ENCODE measurements around the gene MACO1.

MACO1 gene

GRCh38 chr1:25525361-25525688 lies 94.6 kb downstream of the MACO1 start:
- DNase-seq: no peak

- DNase-seq: no peak
Observed at GRCh38 chr1:25526753-25527152, 96.1 kb downstream of the MACO1 start.

DNA sequence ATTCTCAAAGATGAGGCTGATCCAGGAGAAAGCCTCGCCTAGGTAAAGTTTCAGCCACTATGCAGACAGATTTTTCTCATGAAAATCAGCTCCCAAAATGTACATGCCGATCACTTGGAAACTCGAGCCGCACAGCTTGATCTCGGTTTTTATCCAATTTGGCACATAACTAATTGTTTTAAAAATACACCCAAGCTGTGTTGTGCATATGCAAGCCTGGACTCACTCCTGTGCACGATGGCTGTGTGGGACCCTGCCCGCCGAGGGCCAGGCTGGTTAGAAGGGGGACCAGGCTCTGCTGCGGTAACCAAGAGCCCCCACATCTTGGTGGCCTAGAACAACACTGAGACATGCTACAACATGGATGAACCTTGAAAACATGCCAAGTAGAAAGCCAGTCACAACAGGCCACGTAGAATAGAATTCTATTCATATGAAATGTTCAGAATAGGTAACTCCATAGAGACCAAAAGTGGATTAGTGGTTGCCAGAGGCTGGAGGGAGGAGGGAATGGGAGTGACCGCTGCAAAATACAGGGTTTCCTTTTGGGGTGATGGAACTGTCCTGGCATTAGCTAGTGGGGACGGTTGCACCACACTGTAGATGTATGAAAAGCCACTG lies 96.6 kb downstream of the MACO1 start:
- no peak for DNase-seq

GRCh38 chr1:25527946-25528595 lies 97.4 kb downstream of the MACO1 start:
- no peak for DNase-seq

- DNase-seq: no peak
Observed at GRCh38 chr1:25528881-25529517, 98.3 kb downstream of the MACO1 start.

DNA sequence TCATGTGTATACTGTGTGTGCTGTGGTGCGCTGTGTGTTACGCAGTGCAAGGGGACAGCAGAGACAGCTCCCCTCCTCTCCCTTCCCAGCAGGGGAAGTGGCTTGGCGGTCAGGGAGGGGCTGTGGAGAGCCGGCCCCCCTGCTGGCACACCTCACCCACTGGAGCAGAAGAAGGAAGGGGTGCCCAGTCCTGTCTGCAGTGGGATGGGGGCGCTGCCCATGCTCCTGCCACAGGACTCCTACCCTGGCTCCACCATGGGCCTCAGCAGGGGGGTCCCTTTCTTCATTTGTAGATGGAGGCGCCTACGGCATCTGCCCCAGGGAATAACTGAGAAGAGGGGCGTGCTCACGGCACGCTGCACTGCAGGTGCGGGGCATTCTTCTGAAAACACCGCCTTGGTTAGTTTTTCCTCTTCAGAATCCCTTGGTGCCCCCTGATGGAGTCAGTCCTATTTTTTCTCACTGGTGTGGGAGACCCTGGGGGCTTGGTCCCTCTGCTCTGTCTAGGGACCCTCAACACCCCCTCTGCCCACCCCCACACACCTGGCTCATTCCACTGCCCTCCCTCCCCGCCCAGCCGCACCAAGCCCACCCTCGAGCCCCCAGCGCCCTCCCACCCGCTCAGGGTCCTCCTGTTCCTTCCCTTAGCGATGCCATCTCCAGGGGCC lies 99.0 kb downstream of the MACO1 start:
- no peak for DNase-seq

- DNase-seq: no peak
Observed at GRCh38 chr1:25530186-25531081, 99.7 kb downstream of the MACO1 start.

DNA sequence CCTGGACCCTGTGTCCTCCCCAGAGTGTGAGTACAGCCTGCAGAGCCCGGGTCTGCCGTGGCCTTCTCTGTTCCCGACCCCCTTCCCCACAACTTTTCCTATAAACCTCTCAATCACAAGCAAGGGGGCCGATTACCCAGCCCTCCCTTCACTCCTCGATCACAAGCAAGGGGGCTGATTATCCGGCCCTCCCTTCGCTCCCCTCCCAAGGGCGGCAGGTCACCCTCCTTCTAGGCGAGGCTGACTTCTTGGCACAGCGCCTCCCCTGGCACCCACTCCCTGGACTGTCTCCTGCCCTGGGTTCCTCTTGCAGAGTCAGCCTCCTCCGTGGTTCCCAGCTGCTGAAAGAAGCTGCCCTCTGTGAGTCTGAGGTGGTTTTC lies 100.4 kb downstream of the MACO1 start:
- no peak for DNase-seq

- DNase-seq: no peak
Observed at GRCh38 chr1:25532970-25533369, 102.3 kb downstream of the MACO1 start.

GRCh38 chr1:25533775-25534409 lies 103.2 kb downstream of the MACO1 start:
- DNase-seq: no peak

DNA sequence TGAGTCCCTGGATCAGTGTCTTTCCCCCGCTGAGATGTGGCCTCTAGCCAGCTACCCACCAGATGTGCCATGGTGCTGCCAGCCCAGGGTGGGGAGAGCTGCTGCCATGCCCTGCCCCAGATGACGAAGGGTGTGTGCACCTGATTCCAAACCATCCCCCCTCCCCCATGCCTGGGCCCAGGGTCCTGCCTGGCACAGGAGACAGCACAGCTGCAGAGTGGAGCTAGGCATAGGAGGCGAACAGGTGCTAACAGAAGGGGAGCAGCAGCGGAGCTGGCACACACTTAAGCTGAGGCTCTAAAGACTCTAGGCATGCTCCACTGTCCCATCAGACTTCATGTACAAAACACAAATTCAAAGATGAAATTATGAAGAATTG lies 103.7 kb downstream of the MACO1 start:
- no peak for DNase-seq

DNA sequence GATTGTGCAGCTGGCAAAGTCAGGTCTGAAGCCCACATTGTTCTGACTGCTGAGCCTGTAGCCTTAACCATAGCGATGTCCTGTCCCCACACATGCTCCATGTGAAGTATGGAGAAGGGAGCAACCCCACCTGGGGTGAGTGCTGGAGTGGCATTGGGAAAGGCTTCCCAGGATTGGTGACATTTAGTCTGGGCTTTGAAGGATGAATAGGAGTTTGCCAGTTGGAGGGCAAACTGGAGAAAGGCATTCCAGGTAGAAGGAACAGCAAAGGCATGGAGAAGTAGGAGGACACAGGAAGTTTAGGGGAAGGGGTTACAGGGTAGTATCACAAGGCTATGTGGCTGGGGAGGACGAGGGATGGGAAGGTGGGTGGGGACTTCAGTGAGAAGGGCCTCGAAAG lies 105.4 kb downstream of the MACO1 start:
- DNase-seq: no peak

GRCh38 chr1:25537153-25537831 lies 106.6 kb downstream of the MACO1 start:
- DNase-seq: no peak

DNA sequence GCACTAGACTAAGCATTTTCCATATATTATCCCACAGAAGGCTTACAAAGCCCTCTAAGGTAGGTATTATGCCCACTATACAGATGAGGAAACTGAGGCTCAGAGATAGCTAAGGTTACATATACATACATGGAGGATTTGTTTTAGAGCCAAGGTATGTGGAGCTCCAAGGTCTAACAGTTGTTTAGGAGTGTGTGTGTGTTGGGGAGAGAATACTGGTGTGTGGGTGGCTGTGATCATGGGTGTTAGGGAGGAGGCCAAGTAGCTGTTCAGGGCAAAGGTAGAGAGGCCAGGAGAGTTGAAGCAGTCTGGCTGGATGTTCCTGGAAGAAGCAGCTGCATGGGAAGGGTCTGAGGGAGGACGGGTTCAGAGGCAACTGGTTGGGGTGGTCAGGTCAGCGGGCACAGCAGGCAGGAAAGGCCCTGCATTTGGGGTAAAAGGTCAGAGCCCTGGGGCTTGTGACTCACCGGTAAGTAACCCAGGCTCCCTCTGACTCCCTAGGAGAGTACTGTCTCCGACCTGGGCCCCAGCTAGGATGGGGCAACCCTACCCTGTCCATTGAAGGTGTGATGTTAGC lies 107.6 kb downstream of the MACO1 start:
- DNase-seq: no peak

- no peak for DNase-seq
Observed at GRCh38 chr1:25540750-25541342, 110.1 kb downstream of the MACO1 start.

DNA sequence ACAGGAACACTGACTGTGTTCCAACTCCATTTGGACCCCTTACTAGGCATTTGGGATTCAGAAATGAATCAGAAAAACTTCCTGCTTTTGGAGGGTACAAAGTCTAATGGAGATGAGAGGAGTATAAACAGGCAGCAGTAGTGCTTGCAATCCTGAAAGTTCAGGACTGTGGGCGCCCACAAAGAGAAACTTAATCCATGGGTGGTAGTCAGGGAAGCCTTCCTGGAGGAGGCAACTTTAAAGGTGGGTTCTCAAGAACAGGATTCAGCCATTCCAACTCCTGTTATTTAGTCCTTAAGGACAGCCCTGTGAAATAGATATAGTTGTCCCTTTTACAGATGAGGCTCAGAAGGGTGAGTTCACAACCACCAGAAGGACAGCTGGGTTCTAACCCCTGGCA lies 110.7 kb downstream of the MACO1 start:
- no peak for DNase-seq

- no peak for DNase-seq
Observed at GRCh38 chr1:25541889-25542658, 111.4 kb downstream of the MACO1 start.

- DNase-seq: no peak
Observed at GRCh38 chr1:25543005-25543424, 112.3 kb downstream of the MACO1 start.

- peak; percentile 77 for DNase-seq
Observed at GRCh38 chr1:25543425-25544242, 112.9 kb downstream of the MACO1 start, which contains the start of gene LDLRAP1. TSS of gene LDLRAP1 (plus strand) at chr1:25543606. CDS start at chr1:25543699, 93 bp downstream.

Measured in stimulated activated CD4-positive, alpha-beta T cell treated with anti-CD3 and anti-CD28 coated beads, Interleukin-15, amount 100 ng/mL, for 24 hours (primary cell).